Measurements from ENCODE around the gene SNRK.
"Not testable (repeated sequence)": the region's sequence is repeated elsewhere in the genome, so short reads cannot be mapped to it uniquely, and the experiment has no call there.

SNRK gene

DNA sequence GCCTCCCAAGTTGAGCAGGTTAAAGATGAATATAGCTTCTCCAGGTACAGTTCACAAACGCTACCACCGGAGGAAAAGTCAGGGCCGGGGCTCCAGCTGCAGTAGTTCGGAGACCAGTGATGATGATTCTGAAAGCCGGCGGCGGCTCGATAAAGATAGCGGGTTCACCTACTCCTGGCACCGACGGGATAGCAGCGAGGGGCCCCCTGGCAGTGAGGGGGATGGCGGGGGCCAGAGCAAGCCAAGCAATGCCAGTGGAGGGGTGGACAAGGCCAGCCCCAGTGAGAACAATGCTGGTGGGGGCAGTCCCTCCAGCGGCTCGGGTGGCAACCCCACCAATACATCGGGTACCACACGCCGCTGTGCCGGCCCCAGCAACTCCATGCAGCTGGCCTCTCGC is 61.4 kb downstream of the SNRK start:
- no peak for DNase-seq (ENCODE audit: low read depth)

GRCh38 chr3:43348350-43348749 is 62.0 kb downstream of the SNRK start:
- DNase-seq (ENCODE audit: low read depth) = no peak

GRCh38 chr3:43348852-43349574 is 62.7 kb downstream of the SNRK start:
- DNase-seq (ENCODE audit: low read depth) = no peak

GRCh38 chr3:43349716-43350115 is 63.4 kb downstream of the SNRK start:
- no peak for DNase-seq (ENCODE audit: low read depth)

DNA sequence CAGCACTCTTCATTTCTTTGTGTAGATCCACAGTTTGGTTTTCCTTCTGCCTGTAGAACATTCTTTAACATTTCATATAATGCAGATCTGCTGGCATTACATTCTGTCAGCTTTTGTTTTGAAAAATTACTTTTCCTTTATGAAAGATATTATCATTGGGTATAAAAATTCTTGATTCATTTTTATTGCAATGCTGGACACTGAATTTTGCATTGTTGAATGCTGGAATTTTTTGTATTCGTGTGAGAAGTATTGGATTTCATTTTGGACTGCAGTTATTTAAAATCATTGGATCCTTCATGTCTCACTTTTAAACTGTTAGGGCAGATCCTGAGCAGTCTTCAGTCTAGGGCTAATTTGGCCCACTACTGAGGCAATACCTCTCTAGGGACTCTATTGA is 67.1 kb downstream of the SNRK start:
- DNase-seq (ENCODE audit: low read depth) = no peak

GRCh38 chr3:43353923-43354670 is 67.8 kb downstream of the SNRK start:
- DNase-seq (ENCODE audit: low read depth) = no peak

DNA sequence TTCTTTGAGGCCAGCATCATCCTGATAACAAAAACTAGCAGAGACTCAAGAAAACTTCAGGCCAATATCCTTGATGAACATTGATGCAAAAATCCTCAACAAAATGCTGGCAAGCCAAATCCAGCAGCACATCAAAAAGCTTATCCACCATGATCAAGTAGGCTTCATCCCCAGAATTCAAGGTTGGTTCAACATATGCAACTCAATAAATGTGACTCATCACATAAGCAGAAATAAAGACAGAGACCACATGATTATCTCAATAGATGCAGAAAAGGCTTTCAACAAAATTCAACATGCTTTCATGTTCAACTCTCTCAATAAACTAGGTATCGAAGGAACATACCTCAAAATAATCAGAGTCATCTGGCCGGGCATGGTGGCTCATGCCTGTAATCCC is 69.7 kb downstream of the SNRK start:
- not testable (repeated sequence) for DNase-seq (ENCODE audit: low read depth)

GRCh38 chr3:43361077-43361476 is 74.7 kb downstream of the SNRK start:
- no peak for DNase-seq (ENCODE audit: low read depth)

DNA sequence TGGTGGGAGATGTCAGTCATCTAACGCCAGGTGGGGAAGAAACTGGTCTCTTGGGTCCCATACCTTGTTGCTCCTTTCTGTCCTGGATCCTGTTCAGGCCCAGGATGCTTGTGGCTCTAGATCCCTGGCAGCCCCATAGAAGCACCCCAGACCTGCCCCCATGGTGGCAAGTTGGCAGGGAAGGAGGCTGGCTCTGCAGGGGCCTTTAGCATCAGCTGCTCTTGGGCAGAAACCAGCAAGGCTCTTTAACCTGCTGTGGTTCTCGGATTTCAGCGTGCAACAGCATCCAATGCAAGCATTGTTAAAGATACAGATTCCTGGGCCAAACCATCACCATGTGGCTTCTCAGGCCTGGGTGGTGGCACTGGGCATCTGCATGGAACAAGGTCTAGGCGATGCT is 75.8 kb downstream of the SNRK start:
- DNase-seq (ENCODE audit: low read depth) = no peak

- DNase-seq (ENCODE audit: low read depth) = no peak
These were observed 76.6 kb downstream of the SNRK start for GRCh38 chr3:43362961-43363360.

GRCh38 chr3:43363621-43364266 is 77.4 kb downstream of the SNRK start:
- no peak for DNase-seq (ENCODE audit: low read depth)

DNA sequence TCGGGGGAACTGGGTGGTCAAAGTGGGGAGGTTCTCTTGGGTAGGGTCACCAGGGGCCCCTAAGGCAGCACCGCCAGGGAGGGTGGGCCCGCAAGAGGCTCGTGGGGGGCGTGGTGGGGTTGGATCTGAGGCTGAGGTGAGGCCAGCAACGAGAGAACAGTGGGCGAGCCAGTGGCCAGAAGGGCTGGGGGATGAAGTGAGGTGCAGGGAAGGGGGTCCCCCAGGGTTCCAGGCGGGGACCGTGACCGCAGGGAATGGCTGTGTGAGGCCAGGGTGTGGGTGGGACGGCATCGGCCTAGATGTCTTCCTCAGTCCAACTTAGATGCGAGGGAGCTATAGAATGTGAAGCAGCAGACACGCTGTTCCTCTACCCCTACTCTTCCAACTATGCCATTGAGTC is 78.2 kb downstream of the SNRK start:
- DNase-seq (ENCODE audit: low read depth) = no peak

- no peak for DNase-seq (ENCODE audit: low read depth)
These were observed 78.6 kb downstream of the SNRK start for GRCh38 chr3:43364926-43365325.

DNA sequence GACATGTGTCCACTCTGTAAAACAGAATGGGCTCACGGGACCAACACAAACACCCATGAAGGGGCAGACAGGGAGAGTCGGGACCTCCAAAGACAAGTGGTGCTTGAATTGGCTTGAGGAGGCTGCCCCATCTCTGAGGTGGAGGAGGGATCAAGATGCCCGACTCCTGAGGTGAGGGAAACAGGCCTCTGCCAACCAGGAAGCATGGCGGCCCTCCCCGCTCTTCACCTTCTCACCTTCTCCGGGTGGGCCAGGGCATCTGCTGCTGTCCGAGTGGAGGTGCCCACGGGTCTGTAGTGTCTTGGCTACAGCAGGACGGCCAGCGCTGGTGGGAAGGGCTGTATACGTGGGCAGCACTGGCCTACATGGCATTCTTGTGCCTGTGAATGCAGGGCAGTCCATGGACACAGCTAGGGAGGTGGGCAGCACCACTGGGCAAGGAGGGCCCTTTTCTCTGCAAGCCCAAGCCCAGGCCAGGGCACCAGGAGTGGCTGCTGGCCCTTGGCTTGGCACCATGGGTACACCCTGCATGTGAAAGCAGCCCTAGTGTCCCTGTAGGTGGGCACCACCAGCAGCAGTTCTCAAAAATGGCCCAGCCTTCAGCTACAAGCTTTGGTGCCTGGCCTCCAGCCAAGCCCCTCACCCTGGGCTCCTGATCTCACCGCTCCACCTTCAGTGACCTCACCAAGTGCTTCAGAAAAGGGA is 79.4 kb downstream of the SNRK start:
- no peak for DNase-seq (ENCODE audit: low read depth)

DNA sequence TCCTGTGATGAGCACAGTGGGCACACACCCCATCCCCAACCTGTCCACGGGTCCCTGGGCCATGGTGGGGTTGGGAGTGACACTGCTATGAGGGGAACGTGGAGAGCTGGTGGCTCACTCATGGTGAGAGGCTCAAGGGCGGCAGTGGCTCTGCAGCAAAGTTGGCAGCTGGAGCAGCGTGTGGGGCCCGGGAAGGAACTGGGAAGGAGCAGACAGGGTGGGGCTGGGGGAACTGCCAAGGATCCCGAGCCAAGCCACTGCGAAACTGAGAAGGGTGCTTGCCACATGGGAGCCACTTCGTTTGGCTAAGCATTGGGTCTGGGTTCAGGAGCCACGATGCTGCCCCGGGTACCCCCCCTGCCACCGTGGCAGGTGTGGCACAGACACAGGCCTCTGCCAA is 80.1 kb downstream of the SNRK start:
- no peak for DNase-seq (ENCODE audit: low read depth)

GRCh38 chr3:43366885-43367284 is 80.5 kb downstream of the SNRK start:
- DNase-seq (ENCODE audit: low read depth) = no peak

DNA sequence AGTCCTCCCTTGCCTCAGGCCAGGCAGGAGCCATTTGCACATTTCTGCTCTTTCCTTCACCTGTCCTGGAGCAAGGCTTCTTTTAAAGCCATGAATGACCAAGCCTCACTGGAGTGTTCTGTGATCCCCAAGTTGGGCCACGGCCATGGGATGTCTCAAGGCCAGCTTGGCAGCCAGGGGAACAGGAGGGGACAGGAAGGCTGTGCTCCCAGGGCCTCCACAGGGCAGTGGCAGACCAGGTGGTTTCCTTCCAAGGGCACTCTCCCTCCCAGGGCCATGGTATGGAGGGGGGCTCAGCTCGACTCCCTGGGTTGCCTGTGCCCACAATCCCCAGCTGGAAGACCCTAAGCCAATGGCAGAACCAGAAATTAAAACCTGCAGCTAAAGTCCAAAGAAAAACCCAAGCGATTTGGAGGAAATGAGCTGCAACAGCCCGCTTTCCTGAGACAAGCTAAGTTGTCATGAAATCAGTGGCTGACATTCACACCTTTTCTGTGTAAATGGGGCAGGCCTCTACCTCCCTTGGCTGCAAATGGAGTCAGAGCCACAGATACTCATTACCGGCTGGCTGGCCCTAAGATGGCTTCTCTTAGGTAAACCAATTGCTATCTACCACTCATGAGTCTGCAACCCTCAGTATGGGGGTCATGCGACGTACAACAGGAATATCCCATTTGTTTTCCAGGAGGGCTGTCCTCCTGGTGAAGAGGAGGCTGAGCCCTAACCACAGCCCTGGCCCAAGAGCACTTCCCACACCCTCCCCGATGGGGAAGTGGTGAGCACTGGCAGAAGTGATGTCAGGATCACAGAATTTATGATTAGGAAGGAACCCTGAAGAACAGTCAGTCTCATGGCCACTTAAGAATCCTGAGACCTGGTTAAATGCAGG is 83.3 kb downstream of the SNRK start:
- no peak for DNase-seq (ENCODE audit: low read depth)

GRCh38 chr3:43370293-43370980 is 84.1 kb downstream of the SNRK start:
- no peak for DNase-seq (ENCODE audit: low read depth)

DNA sequence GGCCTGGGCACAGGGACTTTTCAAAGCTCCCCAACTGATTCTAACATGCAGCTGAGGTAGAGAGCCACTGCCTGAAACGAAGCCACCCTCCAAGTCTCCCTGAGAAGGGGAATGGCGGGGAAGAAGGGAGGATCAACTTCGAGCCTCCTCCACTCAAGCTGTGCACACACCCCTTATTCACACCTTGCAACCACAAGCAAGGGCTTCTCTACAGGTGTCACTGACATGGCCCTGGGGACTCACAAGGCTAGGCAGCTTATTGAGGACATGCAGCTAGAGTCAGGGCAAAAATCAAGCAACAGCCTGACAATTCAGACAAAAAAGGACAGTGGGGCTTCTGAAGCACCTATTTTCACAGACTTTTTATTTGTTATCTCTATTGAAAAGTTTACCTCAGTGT is 85.2 kb downstream of the SNRK start:
- DNase-seq (ENCODE audit: low read depth) = no peak

GRCh38 chr3:43372007-43372740 is 85.8 kb downstream of the SNRK start:
- no peak for DNase-seq (ENCODE audit: low read depth)

Measured in activated T-helper 1 cell treated with Interleukin-2 at 50 U/mL for 16 hours (primary cell).